ENCODE data around the gene DPCD. TPM values are rescaled to one million over a fixed set of nuclear protein-coding genes. Genes with fewer than 3 reads are reported as not detected.

The DPCD gene
- polyA plus RNA-seq, 1 of the 3 experiments (the other 2 are of a cell fraction), result 106 TPM

- no peak for TF ChIP-seq EZH2phosphoT487 (IDR thresholded peaks at IDR 0.05; ENCODE audit: borderline replicate concordance, low read depth)
- TF ChIP-seq RCOR1 (IDR thresholded peaks at IDR 0.05; ENCODE audit: low read length), result no peak
- TF ChIP-seq TCF12 (IDR thresholded peaks at IDR 0.05), result no peak
- TF ChIP-seq SIN3A (IDR thresholded peaks at IDR 0.05; ENCODE audit: borderline replicate concordance, low read depth, low read length), result no peak
- no peak for TF ChIP-seq FOXJ3 (CRISPR knock-in tag; IDR thresholded peaks at IDR 0.05)
- no peak for TF ChIP-seq USF2 (IDR thresholded peaks at IDR 0.05; ENCODE audit: borderline replicate concordance, low read depth, low read length)
- TF ChIP-seq YY1 (IDR thresholded peaks at IDR 0.05; ENCODE audit: low read depth), result no peak
- TF ChIP-seq EP300 (IDR thresholded peaks at IDR 0.05; ENCODE audit: borderline replicate concordance in 1 of 2, low read depth in 1 of 2, low read length in 1 of 2), result no peak
- no peak for TF ChIP-seq NFIC (IDR thresholded peaks at IDR 0.05; ENCODE audit: borderline replicate concordance)
- TF ChIP-seq JUND (IDR thresholded peaks at IDR 0.05), result no peak
- TF ChIP-seq TAF1 (IDR thresholded peaks at IDR 0.05; ENCODE audit: borderline replicate concordance, low read depth, low read length), result no peak
Observed at GRCh38 chr10:101577121-101577871, 10.8 kb upstream of the DPCD start (continued).

GRCh38 chr10:101578192-101578591, 9.9 kb upstream of the DPCD start:
- Histone ChIP-seq H3F3A (replicated peaks; ENCODE audit: insufficient read depth) (no peaks in the 10 kb centered on the region), H3K27ac (ENCODE audit: low read depth in 2 of 2, low read length in 1 of 2) (no peak overlapping the region), H3K9ac (no peak overlapping the region), H3K36me3 (replicated peaks in 1 of 2; ENCODE audit: control insufficient read depth in 1 of 2, insufficient read depth in 2 of 2, low read length in 1 of 2) (peaks cover 0 to 35% of the 10 kb centered on the region in 2 experiments), H3K27me3 (ENCODE audit: insufficient read depth) (no peaks in the 10 kb centered on the region), H3K4me1 (ENCODE audit: control insufficient read depth in 1 of 2, insufficient read depth in 2 of 2, low read depth in 1 of 2, low read length in 1 of 2) (peaks cover 0 to 13% of the 10 kb centered on the region in 2 experiments; a peak in 1 of 4 replicates), H3K4me3 (ENCODE audit: low read depth in 2 of 2, low read length in 1 of 2) (no peak overlapping the region), H4K20me1 (ENCODE audit: insufficient read depth) (no peaks in the 10 kb centered on the region), H3K9me3 (no peaks in the 10 kb centered on the region), H3K4me2 (no peak overlapping the region), H3K9me2 (no peaks in the 10 kb centered on the region), H2AFZ (ENCODE audit: low read depth) (no peak overlapping the region), H3K79me2 (ENCODE audit: insufficient read depth) (no peaks in the 10 kb centered on the region)
- POLR2A ChIA-PET, result interaction anchor here (1.1 kb wide), 1 partner anchor 226 kb away, joined by 3 read pairs; no protein-coding TSS in a partner anchor
- whole genome bisulfite sequencing (ENCODE audit: low lambda C conversion rate), result 81% methylated on average over 5 of the region's 5 CpGs
- CTCF ChIA-PET, result interaction anchor here (0.5 to 4.1 kb wide), 7 partner anchors 8 to 364 kb away, joined by 3 to 26 read pairs (median 6); partner anchors contain the start of genes DPCD and POLL
- no peak for DNase-seq
- TF ChIP-seq TCF12 (IDR thresholded peaks at IDR 0.05) (no peak), GATA2 (CRISPR knock-in tag; IDR thresholded peaks at IDR 0.05) (no peak), MEF2A (IDR thresholded peaks at IDR 0.05; ENCODE audit: borderline replicate concordance, low read depth) (no peak), REST (IDR thresholded peaks at IDR 0.05; ENCODE audit: low read depth, low read length) (no peak), RXRA (IDR thresholded peaks at IDR 0.05; ENCODE audit: borderline replicate concordance, low read depth) (no peak), FOXJ3 (CRISPR knock-in tag; IDR thresholded peaks at IDR 0.05) (no peak), MXI1 (IDR thresholded peaks at IDR 0.05; ENCODE audit: low read depth, low read length) (no peak), MAX (IDR thresholded peaks at IDR 0.05; ENCODE audit: low read depth) (no peak), SMC3 (IDR thresholded peaks at IDR 0.05; ENCODE audit: low read depth, low read length) (no peak), TEAD4 (IDR thresholded peaks at IDR 0.05; ENCODE audit: borderline replicate concordance, insufficient read depth) (no peak), RFX5 (IDR thresholded peaks at IDR 0.05; ENCODE audit: low read length) (no peak), RCOR1 (IDR thresholded peaks at IDR 0.05; ENCODE audit: low read length) (no peak), ELF1 (IDR thresholded peaks at IDR 0.05) (no peak), RAD21 (IDR thresholded peaks at IDR 0.05; ENCODE audit: low read length) (no peak), IRF3 (IDR thresholded peaks at IDR 0.05; ENCODE audit: low read depth, low read length) (no peak), FOSL2 (IDR thresholded peaks at IDR 0.05; ENCODE audit: borderline replicate concordance, low read depth) (no peak), NRF1 (IDR thresholded peaks at IDR 0.05; ENCODE audit: low read depth, low read length) (no peak), USF2 (IDR thresholded peaks at IDR 0.05; ENCODE audit: borderline replicate concordance, low read depth, low read length) (no peak), GABPA (IDR thresholded peaks at IDR 0.05; ENCODE audit: low read depth) (no peak)

Measured in SK-N-SH (cell line).